ENCODE measurements around the gene POU3F1. TPM values are rescaled to one million over a fixed set of nuclear protein-coding genes. Genes with fewer than 3 reads are reported as not detected.

Gene POU3F1
- total RNA-seq, 1 donor from 2014 or later: not detected

DNA sequence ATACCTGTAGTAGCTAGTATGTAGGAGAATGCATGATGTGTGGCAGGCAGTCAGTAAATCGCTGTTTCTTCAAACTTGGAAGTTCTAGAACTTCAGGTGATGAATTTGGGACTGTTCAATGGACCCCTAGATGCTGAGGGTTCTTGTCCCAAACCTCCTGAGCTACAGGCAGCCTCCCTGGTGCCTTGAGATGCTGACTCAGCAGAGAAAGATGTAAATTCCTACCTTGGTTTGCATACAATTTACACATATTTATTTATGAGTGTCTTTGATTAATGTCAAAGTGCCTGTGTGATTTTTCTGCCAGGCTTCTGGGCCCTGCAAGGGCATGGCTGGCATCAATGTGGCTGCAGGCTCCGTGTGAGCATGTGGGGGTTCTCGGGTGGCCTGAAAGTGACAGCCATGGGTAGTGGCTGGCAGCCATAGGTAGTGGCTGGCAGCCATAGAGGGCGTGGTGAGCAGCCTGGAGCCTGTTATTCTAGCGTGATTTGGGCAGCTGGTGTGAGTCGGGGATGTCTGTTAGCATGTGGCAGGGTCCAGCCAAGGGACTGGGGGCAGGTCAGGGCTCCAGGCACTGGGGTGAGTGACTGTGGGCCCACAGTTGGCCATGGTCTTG lies 13.2 kb upstream of the POU3F1 start:
- Histone ChIP-seq H3K9me3 (no peaks in the 10 kb centered on the region), H3K4me3 (no peak overlapping the region), H3K4me1 (no peaks in the 10 kb centered on the region), H3K27me3 (no peaks in the 10 kb centered on the region), H3K36me3 (no peaks in the 10 kb centered on the region), H3K27ac (no peak overlapping the region)
- intact Hi-C loops (cut with DNase I): no loop called here
- DNase-seq (ENCODE audit: extremely low spot score in 2 of 2): no peak
- TF ChIP-seq POLR2AphosphoS5 (IDR thresholded peaks at IDR 0.05; ENCODE audit: insufficient read depth in 1 of 2, low read depth in 1 of 2) (no peak), POLR2A (IDR thresholded peaks at IDR 0.05) (no peak)
- TF ChIP-seq, protein P1, sequence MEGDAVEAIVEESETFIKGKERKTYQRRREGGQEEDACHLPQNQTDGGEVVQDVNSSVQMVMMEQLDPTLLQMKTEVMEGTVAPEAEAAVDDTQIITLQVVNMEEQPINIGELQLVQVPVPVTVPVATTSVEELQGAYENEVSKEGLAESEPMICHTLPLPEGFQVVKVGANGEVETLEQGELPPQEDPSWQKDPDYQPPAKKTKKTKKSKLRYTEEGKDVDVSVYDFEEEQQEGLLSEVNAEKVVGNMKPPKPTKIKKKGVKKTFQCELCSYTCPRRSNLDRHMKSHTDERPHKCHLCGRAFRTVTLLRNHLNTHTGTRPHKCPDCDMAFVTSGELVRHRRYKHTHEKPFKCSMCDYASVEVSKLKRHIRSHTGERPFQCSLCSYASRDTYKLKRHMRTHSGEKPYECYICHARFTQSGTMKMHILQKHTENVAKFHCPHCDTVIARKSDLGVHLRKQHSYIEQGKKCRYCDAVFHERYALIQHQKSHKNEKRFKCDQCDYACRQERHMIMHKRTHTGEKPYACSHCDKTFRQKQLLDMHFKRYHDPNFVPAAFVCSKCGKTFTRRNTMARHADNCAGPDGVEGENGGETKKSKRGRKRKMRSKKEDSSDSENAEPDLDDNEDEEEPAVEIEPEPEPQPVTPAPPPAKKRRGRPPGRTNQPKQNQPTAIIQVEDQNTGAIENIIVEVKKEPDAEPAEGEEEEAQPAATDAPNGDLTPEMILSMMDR (IDR thresholded peaks at IDR 0.05): no peak

DNA sequence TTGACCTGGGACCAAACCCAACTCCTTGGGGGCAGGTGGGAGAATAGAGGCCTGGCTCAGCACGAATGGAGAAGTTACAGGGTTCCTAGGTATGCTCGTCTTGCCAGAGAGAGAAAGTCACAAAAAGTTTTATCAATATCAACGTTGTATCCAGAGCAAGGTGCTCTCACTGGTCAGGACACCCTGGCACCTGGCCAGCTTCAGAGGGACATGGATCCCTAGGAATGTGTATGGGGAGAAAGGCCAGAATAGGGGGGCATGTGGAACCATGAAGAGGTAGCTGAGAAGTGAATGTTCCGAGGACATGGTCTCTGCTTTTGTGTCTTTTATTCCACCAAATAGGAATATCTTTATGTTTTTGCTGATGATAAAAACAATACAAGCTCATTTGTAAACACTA lies 9.4 kb upstream of the POU3F1 start:
- Histone ChIP-seq H3K36me3 (no peaks in the 10 kb centered on the region), H3K4me3 (no peak overlapping the region)

DNA sequence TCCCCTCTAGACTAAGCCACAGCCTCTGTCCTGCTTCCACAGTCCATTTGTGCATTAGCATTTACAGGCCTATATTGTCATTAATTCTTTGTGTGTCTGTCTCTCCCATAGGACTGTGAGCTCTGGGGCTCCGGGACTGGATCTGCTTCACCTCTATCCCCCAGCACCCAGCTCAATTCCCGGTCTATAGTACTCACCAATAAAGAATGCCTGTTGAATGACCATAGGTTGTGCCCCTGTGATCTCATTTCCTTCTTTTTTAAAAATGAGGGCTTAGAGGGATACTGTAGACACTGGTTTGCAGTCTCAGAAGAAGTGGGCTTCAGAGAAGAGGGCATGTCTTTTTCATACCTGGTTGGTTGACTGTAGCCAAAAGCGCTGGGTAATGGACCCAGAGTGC lies 8.8 kb upstream of the POU3F1 start:
- Histone ChIP-seq H3K4me3 (no peak overlapping the region), H3K4me1 (no peaks in the 10 kb centered on the region), H3K27me3 (no peaks in the 10 kb centered on the region), H3K27ac (no peak overlapping the region), H3K9me3 (no peaks in the 10 kb centered on the region), H3K36me3 (no peaks in the 10 kb centered on the region)
- no peak for DNase-seq (ENCODE audit: extremely low spot score in 2 of 2)
- TF ChIP-seq, protein P1 (IDR thresholded peaks at IDR 0.05): no peak
- TF ChIP-seq POLR2AphosphoS5 (IDR thresholded peaks at IDR 0.05; ENCODE audit: insufficient read depth in 1 of 2, low read depth in 1 of 2) (no peak), POLR2A (IDR thresholded peaks at IDR 0.05) (no peak)
- intact Hi-C loops (cut with DNase I): no loop called here

More for the DNA sequence above, 9.4 kb upstream of the POU3F1 start:
- Histone ChIP-seq H3K27ac (no peak overlapping the region), H3K4me1 (no peaks in the 10 kb centered on the region), H3K9me3 (no peaks in the 10 kb centered on the region), H3K27me3 (no peaks in the 10 kb centered on the region)
- TF ChIP-seq POLR2AphosphoS5 (IDR thresholded peaks at IDR 0.05; ENCODE audit: insufficient read depth in 1 of 2, low read depth in 1 of 2) (no peak), POLR2A (IDR thresholded peaks at IDR 0.05) (no peak)
- TF ChIP-seq, protein P1 (IDR thresholded peaks at IDR 0.05): no peak
- intact Hi-C loops (cut with DNase I): no loop called here
- DNase-seq (ENCODE audit: extremely low spot score in 2 of 2): no peak

DNA sequence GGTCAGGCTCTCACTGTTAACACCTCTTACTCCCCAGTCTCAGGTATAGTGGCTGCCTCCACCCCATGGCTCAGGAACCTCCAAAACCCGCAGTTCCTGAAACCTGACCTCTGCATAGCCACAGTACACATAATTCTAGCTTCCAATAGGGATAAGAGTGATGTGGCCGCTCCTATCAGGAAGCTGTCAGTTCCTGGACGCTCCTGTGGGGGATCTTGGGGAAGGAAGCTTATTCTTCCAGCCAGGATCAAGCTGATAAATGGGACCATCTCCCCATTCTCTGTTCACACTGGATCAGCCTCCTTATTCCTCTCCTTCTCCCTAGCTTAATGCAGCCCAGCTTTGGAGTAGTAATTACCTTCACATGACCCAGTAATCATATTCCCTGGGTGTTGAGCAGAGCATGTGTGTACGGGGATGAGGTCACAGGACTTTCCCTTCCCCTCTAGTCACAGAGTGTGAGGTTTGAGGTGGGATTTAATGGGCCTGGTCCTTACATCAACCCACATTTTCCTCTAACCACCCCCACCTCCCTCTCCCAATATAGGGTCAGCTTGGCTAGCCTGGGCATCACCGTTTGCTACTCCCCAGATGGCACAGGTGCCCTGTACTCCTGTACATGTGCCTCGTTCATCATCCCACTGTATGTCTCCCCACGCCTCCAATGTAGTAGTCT lies 7.0 kb upstream of the POU3F1 start:
- H3K27ac ChIP-seq: no peak overlapping the region
- H3K9me3 ChIP-seq: no peaks in the 10 kb centered on the region
- H3K4me3 ChIP-seq: no peak overlapping the region
- TF ChIP-seq, protein P1 (IDR thresholded peaks at IDR 0.05): no peak
- no peak for TF ChIP-seq POLR2A (IDR thresholded peaks at IDR 0.05)
- no peak for TF ChIP-seq POLR2AphosphoS5 (IDR thresholded peaks at IDR 0.05; ENCODE audit: insufficient read depth in 1 of 2, low read depth in 1 of 2)
- H3K36me3 ChIP-seq: no peaks in the 10 kb centered on the region
- no peaks in the 10 kb centered on the region for H3K4me1 ChIP-seq
- intact Hi-C loops (cut with DNase I): no loop called here
- no peaks in the 10 kb centered on the region for H3K27me3 ChIP-seq
- no peak for DNase-seq (ENCODE audit: extremely low spot score in 2 of 2)

Measured in vagina (tissue), 2 donors.